Mammary epithelial cell (primary cell): ENCODE results near the gene MB21D2.

ENCODE experiments used
- EZH2 ChIP-seq: IDR thresholded peaks from 2 replicates; pipeline ENCODE4 v1.6.1; 2012; ENCODE audit warnings: low read length, inconsistent platforms, borderline replicate concordance
- TF ChIP-seq, protein P1 (sequence below), 2 donors: IDR thresholded peaks in 1 of 2; conservative IDR thresholded peaks in 1 of 2; 2 replicates each; pipeline ENCODE4 v1.5.1; 2011 to 2012; ENCODE audit warnings: inconsistent platforms in 2 of 2, low read length in 2 of 2, mild to moderate bottlenecking in 2 of 2, control low read depth in 1 of 2, low read depth in 1 of 2; ENCODE audit not compliant: insufficient read depth in 1 of 2; ENCODE audit errors: extremely low read depth in 1 of 2

- TF ChIP-seq, protein P1, sequence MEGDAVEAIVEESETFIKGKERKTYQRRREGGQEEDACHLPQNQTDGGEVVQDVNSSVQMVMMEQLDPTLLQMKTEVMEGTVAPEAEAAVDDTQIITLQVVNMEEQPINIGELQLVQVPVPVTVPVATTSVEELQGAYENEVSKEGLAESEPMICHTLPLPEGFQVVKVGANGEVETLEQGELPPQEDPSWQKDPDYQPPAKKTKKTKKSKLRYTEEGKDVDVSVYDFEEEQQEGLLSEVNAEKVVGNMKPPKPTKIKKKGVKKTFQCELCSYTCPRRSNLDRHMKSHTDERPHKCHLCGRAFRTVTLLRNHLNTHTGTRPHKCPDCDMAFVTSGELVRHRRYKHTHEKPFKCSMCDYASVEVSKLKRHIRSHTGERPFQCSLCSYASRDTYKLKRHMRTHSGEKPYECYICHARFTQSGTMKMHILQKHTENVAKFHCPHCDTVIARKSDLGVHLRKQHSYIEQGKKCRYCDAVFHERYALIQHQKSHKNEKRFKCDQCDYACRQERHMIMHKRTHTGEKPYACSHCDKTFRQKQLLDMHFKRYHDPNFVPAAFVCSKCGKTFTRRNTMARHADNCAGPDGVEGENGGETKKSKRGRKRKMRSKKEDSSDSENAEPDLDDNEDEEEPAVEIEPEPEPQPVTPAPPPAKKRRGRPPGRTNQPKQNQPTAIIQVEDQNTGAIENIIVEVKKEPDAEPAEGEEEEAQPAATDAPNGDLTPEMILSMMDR (conservative IDR thresholded peaks at IDR 0.05 in 1 of 2, IDR thresholded peaks at IDR 0.05 in 1 of 2; ENCODE audit: extremely low read depth in 1 of 2, insufficient read depth in 1 of 2, low read depth in 1 of 2, low read length in 2 of 2) = no peak
- TF ChIP-seq EZH2 = no peak
Observed at GRCh38 chr3:192905980-192906678, 11.5 kb downstream of the MB21D2 start.
